ENCODE results near the gene OTUD4. TPM values are rescaled to one million over a fixed set of nuclear protein-coding genes. Genes with fewer than 3 reads are reported as not detected.

Gene OTUD4
- total RNA-seq, 4 donors from 2014 or later = 27.3 to 53.1 (median 39.1) TPM

DNA sequence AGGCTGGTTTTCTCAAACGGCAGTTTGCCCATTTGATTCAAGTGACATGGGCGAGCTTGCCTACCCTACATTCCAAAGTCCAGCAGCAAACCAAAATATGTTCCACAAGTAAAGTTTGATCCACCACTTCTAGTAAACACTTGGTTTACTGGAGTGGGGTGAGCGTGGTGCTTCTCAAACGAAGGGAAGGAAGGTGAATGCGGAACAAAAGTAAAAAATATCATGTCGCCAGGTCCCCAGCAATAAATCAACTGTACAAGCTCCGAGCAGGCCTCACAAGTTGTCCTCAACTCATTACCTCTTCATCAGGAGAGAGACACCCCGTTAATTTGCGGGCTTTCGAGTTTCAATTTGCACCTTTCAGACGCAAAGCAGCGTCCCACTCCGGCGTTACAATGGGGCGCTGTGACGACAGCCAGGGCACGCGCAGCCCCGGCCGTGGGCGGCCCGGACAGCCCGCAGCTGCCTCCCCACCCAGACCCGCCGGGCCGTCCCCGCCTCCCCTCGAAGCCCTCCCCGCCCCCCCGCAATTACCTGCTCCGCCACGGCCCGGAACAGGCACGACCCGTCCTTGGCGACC is 1.0 kb downstream of the OTUD4 start:
- WGBS, 2 donors (ENCODE audit: low coverage in 1 of 2) = 1% methylated on average over 11 to 12 of the region's 36 CpGs
- Histone ChIP-seq H3K36me3 (no peaks in the 10 kb centered on the region), H3K27ac (peak overlapping the region; percentile 91 to 98 (median 94)), H3K4me3 (peak overlapping the region; percentile 57 to 76), H3K27me3 (no peaks in the 10 kb centered on the region), H3K4me1 (peaks cover 6 to 50% (median 13%) of the 10 kb centered on the region in 3 donors), H3K9me3 (no peaks in the 10 kb centered on the region)
- ATAC-seq = peak; percentile 37
- TF ChIP-seq EP300 (IDR thresholded peaks at IDR 0.05) = no peak
- peak in 1 of 2 donors; percentile 29 for TF ChIP-seq POLR2A (IDR thresholded peaks at IDR 0.05)
- TF ChIP-seq, protein P1, sequence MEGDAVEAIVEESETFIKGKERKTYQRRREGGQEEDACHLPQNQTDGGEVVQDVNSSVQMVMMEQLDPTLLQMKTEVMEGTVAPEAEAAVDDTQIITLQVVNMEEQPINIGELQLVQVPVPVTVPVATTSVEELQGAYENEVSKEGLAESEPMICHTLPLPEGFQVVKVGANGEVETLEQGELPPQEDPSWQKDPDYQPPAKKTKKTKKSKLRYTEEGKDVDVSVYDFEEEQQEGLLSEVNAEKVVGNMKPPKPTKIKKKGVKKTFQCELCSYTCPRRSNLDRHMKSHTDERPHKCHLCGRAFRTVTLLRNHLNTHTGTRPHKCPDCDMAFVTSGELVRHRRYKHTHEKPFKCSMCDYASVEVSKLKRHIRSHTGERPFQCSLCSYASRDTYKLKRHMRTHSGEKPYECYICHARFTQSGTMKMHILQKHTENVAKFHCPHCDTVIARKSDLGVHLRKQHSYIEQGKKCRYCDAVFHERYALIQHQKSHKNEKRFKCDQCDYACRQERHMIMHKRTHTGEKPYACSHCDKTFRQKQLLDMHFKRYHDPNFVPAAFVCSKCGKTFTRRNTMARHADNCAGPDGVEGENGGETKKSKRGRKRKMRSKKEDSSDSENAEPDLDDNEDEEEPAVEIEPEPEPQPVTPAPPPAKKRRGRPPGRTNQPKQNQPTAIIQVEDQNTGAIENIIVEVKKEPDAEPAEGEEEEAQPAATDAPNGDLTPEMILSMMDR (IDR thresholded peaks at IDR 0.05) = peak in 1 of 4 experiments; percentile 18
- TF ChIP-seq POLR2AphosphoS5 (IDR thresholded peaks at IDR 0.05) = peak; percentile 55

DNA sequence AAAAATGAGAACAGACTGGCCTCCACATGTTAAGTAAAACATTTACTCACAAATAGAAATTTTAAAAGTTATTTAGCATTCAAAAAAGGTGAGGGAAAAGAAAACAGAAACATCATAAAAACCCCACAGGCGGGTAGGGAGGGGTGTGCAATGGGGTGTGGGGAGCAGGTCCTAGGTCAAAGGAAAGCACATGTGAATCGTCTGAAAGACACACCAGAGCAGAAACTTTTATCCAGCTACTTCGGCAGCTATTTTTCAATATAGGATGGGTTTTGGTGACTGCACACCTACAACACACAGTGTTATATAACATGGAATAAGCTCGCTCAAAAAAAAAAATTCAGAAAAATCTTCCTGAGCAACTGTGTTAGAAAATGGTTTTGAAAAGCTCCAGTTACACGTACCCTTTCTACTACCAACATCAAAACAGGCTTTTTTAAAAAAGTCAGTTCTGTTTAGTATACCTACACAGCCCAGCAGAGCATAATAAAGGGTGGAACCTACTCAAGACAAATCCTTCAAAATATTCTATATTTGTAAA is 1.6 kb downstream of the OTUD4 start:
- Histone ChIP-seq H3K4me3 (peak overlapping the region; percentile 57 to 76), H3K4me1 (peaks cover 6 to 50% (median 13%) of the 10 kb centered on the region in 3 donors), H3K36me3 (peaks cover 0 to 4% of the 10 kb centered on the region in 2 donors), H3K27me3 (no peaks in the 10 kb centered on the region), H3K9me3 (no peaks in the 10 kb centered on the region), H3K27ac (peak overlapping the region; percentile 91 to 98 (median 94))
- TF ChIP-seq EP300 (IDR thresholded peaks at IDR 0.05) = no peak
- TF ChIP-seq, protein P1 (IDR thresholded peaks at IDR 0.05) = no peak
- TF ChIP-seq POLR2AphosphoS5 (IDR thresholded peaks at IDR 0.05) = no peak
- no peak for TF ChIP-seq POLR2A (IDR thresholded peaks at IDR 0.05)
- no peak for ATAC-seq
- WGBS, 2 donors (ENCODE audit: low coverage in 1 of 2) = 0 to 3% methylated on average over 5 of the region's 5 CpGs

DNA sequence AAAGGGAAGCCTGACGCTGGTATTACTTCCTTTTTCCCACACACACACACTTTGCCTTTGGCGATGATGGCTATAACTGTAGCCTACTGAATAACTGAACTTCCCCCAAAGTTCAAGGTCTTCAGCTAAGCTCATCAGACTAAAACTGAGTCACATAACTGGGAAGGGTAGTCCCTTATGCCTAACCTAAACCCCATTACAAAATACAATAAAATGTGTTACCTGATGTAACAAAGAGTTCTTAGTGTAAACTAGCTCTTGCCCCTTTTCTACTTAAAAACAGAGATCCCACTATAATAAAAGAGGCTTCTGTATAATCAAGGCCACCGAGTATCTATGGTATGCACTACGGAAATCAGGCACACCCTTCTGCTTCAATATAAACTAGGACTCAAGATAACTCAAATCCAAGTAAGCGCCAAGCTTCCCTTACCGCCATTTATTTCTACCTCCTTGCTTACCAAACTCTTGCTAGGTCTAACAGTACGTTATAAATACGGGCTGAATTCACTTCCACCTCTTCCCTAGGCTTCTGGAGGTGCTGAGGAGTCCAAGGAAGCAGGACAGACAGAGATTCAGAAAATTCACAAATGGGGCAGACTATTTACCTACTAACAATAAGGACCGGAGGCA is 2.4 kb downstream of the OTUD4 start:
- peaks cover 0 to 12% of the 10 kb centered on the region in 2 donors for H3K36me3 ChIP-seq
- no peaks in the 10 kb centered on the region for H3K27me3 ChIP-seq
- no peak for ATAC-seq
- H3K9me3 ChIP-seq = no peaks in the 10 kb centered on the region
- 11 to 17% methylated on average over 7 to 8 of the region's 9 CpGs for WGBS, 2 donors (ENCODE audit: low coverage in 1 of 2)
- peak overlapping the region; percentile 57 to 76 for H3K4me3 ChIP-seq
- TF ChIP-seq POLR2A (IDR thresholded peaks at IDR 0.05) (no peak), EP300 (IDR thresholded peaks at IDR 0.05) (no peak), POLR2AphosphoS5 (IDR thresholded peaks at IDR 0.05) (no peak)
- TF ChIP-seq, protein P1 (IDR thresholded peaks at IDR 0.05) = no peak
- H3K4me1 ChIP-seq = peaks cover 6 to 52% (median 13%) of the 10 kb centered on the region in 3 donors
- H3K27ac ChIP-seq = peak overlapping the region; percentile 91 to 98 (median 94)

DNA sequence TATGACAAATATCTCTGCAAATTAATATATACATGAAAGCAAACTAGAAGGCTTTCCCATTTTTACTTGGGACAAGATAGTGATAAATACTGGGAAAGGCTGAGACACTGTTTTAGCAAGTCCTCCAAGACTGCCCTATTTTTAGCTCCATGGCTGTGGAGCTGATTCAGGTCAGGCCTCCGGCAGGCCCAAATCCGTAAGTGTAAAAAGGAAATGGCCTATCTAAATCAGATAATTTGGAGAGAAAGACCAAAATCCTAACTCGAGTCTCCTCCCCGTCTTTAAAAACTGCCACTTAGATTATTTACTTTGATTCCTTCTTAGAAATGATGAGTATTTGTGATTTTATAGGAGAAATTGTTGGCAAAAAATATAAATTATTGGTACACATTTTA is 2.9 kb downstream of the OTUD4 start:
- Histone ChIP-seq H3K27me3 (no peaks in the 10 kb centered on the region), H3K27ac (peak overlapping the region; percentile 91 to 98 (median 94)), H3K36me3 (peaks cover 0 to 16% of the 10 kb centered on the region in 2 donors), H3K9me3 (no peaks in the 10 kb centered on the region), H3K4me3 (peak overlapping the region; percentile 57 to 76), H3K4me1 (peaks cover 6 to 57% (median 13%) of the 10 kb centered on the region in 3 donors)
- no peak for TF ChIP-seq EP300 (IDR thresholded peaks at IDR 0.05)
- TF ChIP-seq, protein P1 (IDR thresholded peaks at IDR 0.05) = no peak
- TF ChIP-seq POLR2AphosphoS5 (IDR thresholded peaks at IDR 0.05) = no peak
- no peak for TF ChIP-seq POLR2A (IDR thresholded peaks at IDR 0.05)
- WGBS, 2 donors (ENCODE audit: low coverage in 1 of 2) = 0 to 2% methylated on average over 4 of the region's 4 CpGs
- no peak for ATAC-seq
